Measurements from ENCODE around the gene SMIM44. TPM values are rescaled to one million over a fixed set of nuclear protein-coding genes. Genes with fewer than 3 reads are reported as not detected.

The SMIM44 gene
- total RNA-seq, 4 donors from 2014 or later: not detected

GRCh38 chr19:3465552-3465951, 17.7 kb downstream of the SMIM44 start:
- Histone ChIP-seq H3K27me3 (no peaks in the 10 kb centered on the region), H3K36me3 (peaks cover 0 to 40% of the 10 kb centered on the region in 2 donors), H3K27ac (peak overlapping the region; percentile 51 to 87 (median 86)), H3K4me1 (peaks cover 4 to 92% (median 40%) of the 10 kb centered on the region in 3 donors), H3K9me3 (no peaks in the 10 kb centered on the region), H3K4me3 (no peak overlapping the region)
- no peak for TF ChIP-seq EP300 (IDR thresholded peaks at IDR 0.05)
- TF ChIP-seq CTCF (IDR thresholded peaks at IDR 0.05): no peak
- no peak for TF ChIP-seq POLR2A (IDR thresholded peaks at IDR 0.05)
- no peak for TF ChIP-seq POLR2AphosphoS5 (IDR thresholded peaks at IDR 0.05)
- no peak for ATAC-seq
- WGBS, 2 donors (ENCODE audit: low coverage in 1 of 2): 49% methylated on average over 3 of the region's 7 CpGs; no CpG with 5 or more reads in 1 of the 2 donors

- Histone ChIP-seq H3K4me3 (no peak overlapping the region), H3K9me3 (no peaks in the 10 kb centered on the region), H3K36me3 (peaks cover 0 to 48% of the 10 kb centered on the region in 2 donors), H3K27ac (peak overlapping the region; percentile 30 to 87 (median 85)), H3K4me1 (peaks cover 4 to 98% (median 46%) of the 10 kb centered on the region in 3 donors), H3K27me3 (no peaks in the 10 kb centered on the region)
- no peak for ATAC-seq
- WGBS, 2 donors (ENCODE audit: low coverage in 1 of 2): 68 to 71% methylated on average over 2 to 6 of the region's 31 CpGs
- TF ChIP-seq EP300 (IDR thresholded peaks at IDR 0.05): no peak
- no peak for TF ChIP-seq POLR2AphosphoS5 (IDR thresholded peaks at IDR 0.05)
- TF ChIP-seq POLR2A (IDR thresholded peaks at IDR 0.05): no peak
- TF ChIP-seq CTCF (IDR thresholded peaks at IDR 0.05): no peak
Observed at GRCh38 chr19:3464587-3465235, 18.5 kb downstream of the SMIM44 start.

- Histone ChIP-seq H3K27me3 (no peaks in the 10 kb centered on the region), H3K4me3 (no peak overlapping the region), H3K36me3 (peaks cover 0 to 49% of the 10 kb centered on the region in 2 donors), H3K9me3 (no peaks in the 10 kb centered on the region), H3K4me1 (peaks cover 4 to 98% (median 52%) of the 10 kb centered on the region in 3 donors), H3K27ac (peak overlapping the region; percentile 30 to 87 (median 85))
- WGBS, 2 donors (ENCODE audit: low coverage in 1 of 2): no CpG with 5 or more reads among the region's 57 CpGs
- ATAC-seq: no peak
- TF ChIP-seq POLR2A (IDR thresholded peaks at IDR 0.05): no peak
- TF ChIP-seq POLR2AphosphoS5 (IDR thresholded peaks at IDR 0.05): no peak
- no peak for TF ChIP-seq CTCF (IDR thresholded peaks at IDR 0.05)
- no peak for TF ChIP-seq EP300 (IDR thresholded peaks at IDR 0.05)
Observed at GRCh38 chr19:3463714-3464586, 19.3 kb downstream of the SMIM44 start.

GRCh38 chr19:3462991-3463713, 20.1 kb downstream of the SMIM44 start:
- H3K4me3 ChIP-seq: no peak overlapping the region
- peaks cover 0 to 49% of the 10 kb centered on the region in 2 donors for H3K36me3 ChIP-seq
- H3K27ac ChIP-seq: peak overlapping the region; percentile 30 to 87 (median 85)
- no peak for ATAC-seq
- H3K9me3 ChIP-seq: no peaks in the 10 kb centered on the region
- 0 to 67% methylated on average over 1 to 10 of the region's 58 CpGs for WGBS, 2 donors (ENCODE audit: low coverage in 1 of 2)
- no peaks in the 10 kb centered on the region for H3K27me3 ChIP-seq
- TF ChIP-seq EP300 (IDR thresholded peaks at IDR 0.05) (no peak), POLR2A (IDR thresholded peaks at IDR 0.05) (no peak), CTCF (IDR thresholded peaks at IDR 0.05) (no peak), POLR2AphosphoS5 (IDR thresholded peaks at IDR 0.05) (peak; percentile 16)
- peaks cover 4 to 98% (median 60%) of the 10 kb centered on the region in 3 donors for H3K4me1 ChIP-seq
